Measurements from ENCODE around the gene PCAT7.
"Not testable (repeated sequence)": the region's sequence is repeated elsewhere in the genome, so short reads cannot be mapped to it uniquely, and the experiment has no call there.

PCAT7 gene

DNA sequence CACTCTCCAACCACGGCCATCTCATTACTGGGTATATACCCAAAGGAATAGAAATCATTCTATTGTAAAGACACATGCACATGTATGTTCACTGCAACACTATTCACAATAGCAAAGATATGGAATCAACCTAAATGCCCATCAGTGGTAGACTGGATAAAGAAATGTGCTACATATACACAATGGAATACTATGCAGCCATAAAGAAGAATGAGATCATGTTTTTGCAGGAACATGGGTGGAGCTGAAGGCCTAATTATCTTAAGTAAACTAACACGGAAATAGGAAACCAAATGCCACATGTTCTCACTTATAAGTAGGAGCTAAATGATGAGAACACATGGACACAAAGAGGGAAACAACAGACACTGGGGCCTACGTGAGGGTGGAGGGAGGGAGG, 9.4 kb downstream of the PCAT7 start:
- DNase-seq, result not testable (repeated sequence)

DNA sequence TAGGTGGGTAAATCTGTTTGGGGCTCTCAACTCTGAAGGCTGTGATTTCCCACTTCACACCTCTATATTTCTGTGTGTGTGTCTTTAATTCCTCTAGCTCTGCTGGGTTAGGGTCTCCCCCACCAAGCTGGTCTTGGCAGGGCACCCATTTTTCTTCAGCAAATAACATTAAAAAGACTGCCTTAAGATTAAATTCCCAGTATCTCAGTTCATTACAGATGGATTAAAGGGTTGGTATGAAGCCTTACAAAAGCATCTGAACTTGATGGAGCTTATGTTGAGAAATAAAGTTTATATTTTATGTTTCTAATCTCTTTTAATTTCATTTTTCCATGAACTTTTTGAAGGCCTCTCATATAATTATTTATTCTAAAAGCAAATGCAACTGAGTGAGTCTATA, 11.7 kb downstream of the PCAT7 start:
- DNase-seq, result no peak

DNA sequence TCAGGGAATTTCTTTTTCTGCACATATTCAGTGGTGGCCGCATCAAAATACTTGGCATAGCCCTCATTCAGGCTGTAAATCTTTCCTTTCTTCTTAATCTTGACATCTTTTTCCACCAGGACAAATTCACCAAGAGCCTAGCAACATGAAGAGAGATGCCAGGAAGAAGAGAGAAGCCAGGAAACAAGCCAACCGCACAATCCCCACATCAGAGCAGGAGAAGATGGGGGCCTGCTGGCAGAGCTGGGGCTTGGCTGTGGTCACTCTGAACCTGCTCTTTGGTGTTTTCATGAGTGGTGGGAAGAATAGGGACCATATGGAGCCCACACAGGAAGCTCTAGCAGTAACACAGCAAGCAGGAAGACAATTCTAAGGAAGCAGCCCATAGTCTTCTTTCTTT, 12.4 kb downstream of the PCAT7 start:
- no peak for DNase-seq

DNA sequence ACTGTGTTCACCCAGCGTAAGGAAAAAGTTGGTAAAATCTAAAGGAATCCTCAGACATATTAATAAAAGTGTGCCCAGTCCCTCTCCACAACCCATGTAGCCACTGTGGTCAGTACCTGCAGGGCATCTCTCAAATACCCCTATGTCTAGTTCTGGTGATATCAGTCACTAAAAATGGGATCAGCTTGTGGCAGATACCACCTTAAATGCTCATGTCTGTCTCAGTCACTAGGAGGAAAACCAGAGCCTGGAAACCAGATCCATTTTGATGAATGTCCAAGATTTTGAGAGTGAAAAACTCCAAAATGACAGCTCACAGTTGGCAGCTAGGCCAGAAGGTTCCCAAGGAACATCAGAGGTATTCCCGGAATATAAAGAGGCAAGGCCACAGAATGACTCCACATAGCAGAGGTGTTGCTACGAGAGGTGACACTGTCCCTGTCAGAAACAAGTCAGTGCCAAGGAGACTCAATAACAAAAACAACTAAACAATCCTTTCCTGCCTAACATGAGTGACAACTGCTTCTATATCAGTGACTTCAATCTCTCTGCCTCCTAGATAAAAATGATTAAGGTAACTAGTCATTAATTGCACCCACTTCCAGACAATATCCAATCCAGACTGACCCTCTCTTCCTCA, 13.5 kb downstream of the PCAT7 start:
- no peak for DNase-seq

DNA sequence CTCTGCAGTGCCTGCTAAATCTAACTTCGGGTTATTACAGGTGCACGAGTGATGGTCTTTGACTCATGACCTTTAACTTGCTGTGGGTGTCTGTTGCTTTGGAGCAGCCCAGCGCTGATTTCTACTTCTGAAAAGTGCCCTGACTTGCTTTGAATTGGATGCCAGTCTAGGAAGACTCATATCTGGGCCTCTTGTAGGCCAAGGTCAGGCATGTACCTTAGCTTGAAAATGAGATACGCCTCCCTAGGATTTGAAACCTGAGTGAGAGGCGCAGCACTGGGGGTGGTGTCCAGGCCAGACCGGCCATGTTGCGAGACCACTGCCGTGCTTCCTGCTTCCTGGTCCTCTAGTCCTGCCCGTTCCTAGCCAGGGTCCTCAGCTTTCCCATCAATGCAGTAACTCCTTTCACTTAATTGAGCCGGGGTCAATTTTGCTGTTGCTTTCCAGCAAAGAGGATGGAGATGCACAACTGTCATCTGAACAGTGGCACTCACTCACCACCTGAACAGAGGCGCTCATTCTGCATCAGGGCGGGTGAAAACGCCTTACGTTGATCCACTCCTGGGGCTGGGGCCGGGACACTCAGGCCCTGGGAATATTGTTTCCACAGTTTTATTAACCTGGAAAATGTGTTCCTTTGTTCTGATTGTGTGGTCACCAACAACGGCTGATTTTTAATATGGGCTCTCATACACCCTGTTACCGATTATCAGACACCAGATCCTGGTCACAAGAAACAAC, 14.3 kb downstream of the PCAT7 start:
- DNase-seq, result no peak

DNA sequence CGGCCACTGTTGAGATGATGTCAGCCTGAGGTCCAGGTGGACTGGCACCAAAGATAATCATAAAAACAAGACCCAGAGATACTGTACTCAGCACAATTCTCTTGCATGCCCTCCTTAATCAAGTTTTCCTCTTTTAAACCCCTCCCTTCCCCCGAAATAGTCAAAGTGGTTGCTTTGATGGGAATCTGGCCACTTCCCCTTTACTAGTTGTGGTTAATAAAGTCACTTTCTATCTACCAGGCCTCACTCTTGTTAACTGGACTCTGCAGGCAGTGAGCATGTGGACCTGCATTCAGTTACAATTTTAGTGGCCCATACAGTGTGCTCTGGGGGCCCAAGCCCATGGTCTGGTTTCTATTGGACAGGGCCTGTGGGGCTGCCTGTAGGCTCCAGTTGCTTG, 21.2 kb downstream of the PCAT7 start:
- DNase-seq, result no peak

DNA sequence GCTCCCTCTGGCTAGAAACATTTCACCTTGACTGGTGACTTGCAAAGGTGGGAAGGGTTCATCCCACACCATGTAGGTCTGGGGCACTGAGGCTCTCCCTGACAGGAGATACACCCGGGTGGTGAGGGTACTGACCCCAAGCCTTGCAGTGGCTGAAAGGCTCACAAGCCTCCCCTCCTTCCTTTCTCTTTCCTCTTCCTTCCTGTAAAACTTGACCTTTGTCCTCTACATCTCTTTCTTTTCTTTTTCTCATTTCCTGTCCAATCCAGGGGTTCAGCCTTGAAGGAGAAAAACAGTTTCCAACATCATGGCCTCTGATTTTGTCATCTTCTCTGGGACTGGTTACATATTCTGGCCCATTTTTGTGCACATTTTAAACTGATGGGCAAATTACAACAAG, 22.2 kb downstream of the PCAT7 start:
- DNase-seq, result no peak

DNA sequence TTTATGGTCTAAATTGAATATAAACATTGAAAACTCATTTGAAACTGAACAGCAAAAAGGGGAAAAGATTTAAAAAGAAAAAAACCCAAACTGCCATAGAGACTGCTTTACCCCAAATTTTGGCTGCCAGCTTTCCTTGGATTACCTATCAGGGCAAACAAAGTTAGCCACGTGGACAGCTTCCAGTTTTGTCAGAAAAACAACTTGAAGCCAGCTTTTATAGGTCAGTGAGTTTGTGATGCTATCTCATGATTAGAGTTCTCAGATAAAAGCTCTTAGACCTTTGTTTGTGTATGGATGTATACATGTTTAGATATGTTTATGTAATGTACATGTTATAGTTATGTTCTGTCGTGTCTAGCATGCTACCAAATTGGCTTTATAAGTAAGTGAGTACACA, 22.7 kb downstream of the PCAT7 start:
- DNase-seq, result no peak

DNA sequence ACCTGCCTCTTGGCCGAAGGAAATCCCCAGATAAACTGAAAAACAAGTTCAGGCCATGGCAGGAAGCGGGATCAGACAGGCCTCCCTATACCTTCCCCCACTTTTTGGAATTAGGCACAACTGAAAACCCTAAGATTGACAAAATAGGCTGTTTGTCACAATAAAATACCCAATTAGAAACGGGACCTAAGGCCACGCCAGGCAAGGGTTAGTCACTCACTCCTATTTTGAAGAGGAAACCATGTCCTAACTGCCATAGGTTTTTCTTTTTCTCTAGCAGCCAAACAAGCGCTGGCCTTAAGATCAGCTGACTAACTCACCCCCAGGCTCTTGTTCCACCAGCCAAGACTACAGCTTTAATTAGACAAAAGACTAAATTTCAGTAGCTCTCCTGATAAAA, 26.8 kb downstream of the PCAT7 start:
- no peak for DNase-seq

DNA sequence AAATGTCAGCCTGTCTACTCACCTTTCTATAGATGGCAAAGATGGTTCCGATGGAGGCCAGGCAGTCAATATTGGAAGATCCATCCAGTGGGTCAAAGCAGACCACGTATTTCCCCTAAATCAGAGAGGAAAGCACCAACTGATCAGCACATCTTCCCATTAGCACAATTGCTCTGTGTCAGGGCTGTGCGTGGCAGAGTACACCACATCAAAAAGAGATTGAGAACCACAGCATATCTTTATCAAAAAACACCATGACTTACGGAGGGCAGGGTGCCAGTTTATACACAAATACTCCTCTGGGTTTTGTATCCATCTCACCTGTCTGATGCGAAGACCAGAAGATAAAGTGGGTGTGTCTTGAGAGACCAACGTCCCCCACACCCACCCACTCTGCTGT, 29.7 kb downstream of the PCAT7 start:
- no peak for DNase-seq

DNA sequence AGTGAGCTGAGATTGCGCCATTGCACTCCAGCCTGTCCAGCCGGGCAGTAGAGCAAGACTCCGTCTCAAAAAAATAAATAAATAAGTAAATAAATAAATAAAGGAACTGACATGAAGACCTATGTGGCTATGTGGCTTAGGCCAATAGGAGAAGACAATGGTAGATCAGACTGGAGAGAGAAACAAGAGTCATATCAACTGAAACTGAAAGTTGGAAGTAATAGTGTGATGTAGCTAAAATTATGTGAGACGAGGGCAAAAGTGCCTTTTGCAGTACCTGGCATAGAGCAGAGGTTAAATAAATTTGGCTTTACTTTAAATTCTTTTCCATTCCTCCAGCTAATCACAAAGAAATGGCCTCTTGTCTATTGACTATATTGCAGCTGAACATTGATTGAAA, 31.4 kb downstream of the PCAT7 start:
- no peak for DNase-seq

DNA sequence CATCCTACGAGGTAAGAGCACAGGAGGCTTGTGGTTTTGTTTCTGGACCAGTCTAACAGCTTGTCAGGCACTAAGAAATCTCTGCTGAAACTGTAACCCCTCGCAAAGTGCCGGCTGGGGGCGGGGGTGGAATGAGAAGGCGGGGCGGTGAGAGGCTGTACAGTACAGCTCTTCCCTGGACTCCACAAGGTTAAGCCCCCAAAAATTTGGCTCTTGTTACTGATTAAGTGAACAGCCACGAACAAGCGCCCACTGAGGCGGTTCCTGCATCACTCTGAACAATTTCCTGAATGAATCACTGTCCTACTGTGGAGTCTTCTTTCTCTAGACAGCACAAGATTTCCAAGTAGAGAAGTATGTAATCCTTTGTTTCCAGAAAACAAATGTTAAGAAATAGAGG, 31.9 kb downstream of the PCAT7 start:
- no peak for DNase-seq

DNA sequence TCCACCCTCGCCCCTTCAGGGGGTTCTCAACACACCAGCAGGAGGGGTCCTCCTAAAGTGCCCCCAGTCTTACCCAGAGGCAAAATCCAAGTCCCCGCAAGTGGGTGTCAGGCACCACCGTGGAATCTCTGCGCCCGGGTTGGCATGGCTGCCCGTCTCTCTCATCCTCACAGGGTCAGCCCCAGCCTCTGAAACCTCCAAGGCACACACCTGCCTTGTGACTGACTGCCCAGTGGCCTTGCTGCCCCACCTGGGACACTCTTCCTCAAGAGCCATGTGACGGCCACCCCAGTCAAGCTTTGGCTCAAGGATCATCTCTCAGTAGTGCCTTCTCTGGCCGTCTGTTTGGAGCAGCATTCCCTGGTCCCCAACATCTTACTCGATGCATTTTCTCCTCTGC, 33.8 kb downstream of the PCAT7 start:
- no peak for DNase-seq

DNA sequence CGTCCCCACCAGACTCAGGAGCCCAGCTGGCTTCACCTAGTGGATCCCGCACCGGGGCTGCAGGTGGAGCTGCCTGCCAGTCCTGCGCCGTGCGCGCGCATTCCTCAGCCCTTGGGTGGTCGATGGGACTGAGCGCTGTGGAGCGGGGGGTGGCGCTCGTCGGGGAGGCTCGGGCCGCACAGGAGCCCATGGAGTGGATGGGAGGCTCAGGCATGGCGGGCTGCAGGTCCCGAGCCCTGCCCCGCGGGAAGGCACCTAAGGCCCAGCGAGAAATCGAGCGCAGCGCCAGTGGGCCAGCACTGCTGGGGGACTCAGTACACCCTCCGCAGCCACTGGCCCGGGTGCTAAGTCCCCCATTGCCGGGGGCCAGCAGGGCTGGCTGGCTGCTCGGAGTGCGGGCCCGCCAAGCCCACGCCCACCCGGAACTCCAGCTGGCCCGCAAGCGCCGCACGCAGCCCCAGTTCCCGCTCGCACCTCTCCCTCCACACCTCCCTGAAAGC, 36.2 kb downstream of the PCAT7 start:
- not testable (repeated sequence) for DNase-seq

DNA sequence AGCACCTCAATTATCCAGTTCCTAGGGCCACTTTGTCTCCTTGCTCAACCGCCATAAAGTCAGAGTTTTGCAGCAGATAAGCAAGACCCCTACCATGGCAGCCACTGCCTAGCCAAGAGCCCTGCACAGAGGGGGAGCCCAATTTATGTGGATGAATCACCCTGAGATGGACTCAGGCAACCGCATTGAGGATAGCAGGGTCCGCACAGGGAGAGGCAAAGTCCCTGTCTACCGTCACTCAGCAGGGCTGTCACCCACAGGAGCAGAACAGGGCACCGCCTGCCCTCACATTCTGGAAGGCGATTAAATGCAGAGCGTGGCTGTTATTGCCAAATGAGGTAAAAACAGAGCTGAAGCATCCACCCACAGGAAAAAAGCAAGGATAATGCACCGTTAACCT, 37.0 kb downstream of the PCAT7 start:
- no peak for DNase-seq

DNA sequence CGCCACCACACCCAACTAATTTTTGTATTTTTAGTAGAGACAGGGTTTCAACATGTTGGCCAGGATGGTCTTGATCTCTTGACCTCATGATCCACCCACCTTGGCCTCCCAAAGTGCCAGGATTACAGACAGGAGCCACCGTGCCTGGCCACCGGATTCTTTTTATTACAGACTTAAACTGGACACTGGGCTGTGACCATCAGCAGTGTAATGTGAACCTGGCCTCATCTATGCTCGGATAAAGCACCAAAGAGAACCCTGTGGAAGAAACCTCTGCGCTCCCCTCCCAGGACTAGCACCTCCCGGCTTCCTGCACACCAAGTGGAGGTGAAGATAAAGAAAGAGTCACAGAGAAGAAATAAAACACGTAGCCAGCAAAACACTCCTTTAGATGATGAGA, 37.8 kb downstream of the PCAT7 start:
- DNase-seq, result not testable (repeated sequence)

DNA sequence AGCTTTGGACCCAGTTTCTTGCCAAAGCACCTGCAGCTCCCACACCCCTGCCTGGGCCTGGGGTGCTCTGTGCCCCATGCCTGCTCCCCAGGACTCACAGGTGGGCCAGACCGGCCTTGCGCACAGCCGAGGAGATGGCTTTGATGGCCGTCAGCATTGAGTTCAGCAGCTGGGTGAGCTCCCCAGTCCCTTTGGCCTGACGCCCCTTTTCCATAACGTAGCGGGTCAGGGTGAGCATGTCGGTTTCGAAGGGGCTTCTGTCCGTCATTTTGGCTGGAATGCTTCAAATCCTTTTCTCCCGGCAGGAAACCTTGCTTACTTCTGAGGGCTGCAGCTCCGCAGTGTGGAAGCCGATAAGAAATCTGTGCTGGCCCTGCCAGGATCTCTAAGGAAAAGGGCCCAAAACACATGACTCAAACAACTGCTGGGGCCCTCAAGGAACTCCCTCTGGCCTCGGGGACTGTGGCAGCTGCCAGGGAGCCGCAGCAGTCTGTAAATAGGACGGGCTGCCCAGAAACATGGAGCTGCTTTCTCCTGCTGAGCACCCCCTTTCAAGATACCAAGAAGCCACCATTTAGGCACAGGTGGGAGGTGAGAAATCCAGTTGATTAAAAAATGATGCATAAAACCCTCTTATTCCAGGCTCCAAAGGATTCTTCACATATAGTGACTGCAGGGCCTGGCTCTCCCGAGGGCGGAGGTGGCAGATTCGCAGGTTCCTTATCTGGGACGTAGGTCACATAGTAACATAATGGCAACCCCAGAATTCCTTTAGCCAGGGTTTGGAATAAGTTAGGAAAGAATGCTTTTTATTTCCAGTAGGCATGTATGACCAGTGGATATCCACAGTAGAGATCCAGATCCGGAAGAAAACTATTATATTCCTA, 38.8 kb downstream of the PCAT7 start, which contains the start of gene FBP2:
FBP2 (minus strand) TSS at position 366 of the 887 bp plus-strand sequence; CDS start at position 268, 98 bp downstream.
- DNase-seq, result no peak

DNA sequence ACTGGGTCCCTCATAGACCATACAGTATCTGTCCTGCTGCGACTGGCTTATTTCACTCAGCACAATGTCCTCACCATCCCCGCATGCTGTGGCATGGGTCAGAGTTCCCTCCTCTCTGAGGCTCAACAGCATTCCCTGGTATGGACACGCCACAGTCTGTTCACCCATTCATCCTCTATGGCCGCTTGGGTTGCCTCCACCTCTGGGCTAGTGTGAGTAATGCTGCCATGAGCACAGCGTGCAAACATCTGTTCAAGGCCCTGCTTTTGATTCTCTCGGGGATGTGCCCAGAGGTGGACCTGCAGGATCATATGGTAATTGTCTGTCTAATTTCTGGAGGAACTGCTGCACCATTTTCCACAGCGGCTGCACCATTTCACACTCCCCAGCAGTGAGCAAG, 44.2 kb downstream of the PCAT7 start:
- no peak for DNase-seq

DNA sequence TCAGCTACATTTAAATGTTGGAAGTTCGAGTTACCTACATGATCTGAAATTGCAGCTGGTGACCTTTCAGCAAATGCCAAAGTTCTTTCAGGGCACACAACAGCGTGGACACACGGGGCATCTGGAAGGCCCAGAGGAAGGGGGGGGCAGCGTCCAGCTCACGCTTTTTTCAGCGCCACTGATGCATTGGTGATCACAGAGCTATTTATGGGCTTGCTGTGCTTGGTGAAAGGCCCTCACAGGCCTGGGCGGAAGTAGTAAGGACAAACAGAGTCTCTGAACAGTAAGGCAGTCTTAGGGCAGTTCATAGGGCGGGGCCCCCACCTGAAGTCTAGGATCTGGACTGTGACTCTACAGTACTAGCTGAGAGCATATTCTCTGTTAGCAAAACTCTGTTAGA, 45.4 kb downstream of the PCAT7 start:
- no peak for DNase-seq

DNA sequence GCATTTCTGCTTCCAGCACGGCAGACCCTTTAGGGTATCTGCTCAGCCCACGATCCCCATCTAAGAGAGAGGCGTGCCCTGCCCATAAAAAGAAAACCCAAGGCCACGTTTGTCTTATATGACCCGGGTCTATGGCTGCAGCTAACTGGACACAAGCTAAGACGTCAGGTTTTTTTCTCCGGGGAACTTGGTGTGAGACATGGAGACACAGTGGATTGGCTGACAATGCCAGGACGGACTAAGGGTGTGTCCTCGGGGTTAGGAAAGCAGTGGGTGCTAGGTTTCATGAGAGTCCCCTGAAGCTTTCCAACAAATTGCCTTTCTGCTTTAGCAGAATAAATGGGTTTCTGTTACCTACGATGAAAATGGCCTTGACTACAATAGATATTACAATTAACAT, 45.8 kb downstream of the PCAT7 start:
- no peak for DNase-seq

DNA sequence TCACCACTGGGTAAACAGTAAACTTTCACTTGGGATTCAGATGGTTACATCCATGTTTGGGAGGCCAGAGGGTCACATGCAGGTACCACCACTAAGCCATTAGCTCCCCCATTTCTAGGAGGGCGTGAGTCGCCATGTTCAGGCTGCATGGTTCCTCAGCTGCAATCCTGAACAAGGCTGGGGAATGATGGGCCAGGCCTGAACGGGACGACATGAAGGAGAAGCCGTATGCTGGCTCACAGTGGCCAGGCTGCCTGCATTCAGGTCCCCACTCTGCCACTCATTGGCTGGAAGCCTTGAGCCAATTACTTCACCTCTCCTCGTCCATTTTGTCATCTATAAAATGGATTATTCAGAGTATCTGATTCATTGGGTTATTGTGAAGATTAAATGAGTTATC, 47.8 kb downstream of the PCAT7 start:
- DNase-seq, result no peak

DNA sequence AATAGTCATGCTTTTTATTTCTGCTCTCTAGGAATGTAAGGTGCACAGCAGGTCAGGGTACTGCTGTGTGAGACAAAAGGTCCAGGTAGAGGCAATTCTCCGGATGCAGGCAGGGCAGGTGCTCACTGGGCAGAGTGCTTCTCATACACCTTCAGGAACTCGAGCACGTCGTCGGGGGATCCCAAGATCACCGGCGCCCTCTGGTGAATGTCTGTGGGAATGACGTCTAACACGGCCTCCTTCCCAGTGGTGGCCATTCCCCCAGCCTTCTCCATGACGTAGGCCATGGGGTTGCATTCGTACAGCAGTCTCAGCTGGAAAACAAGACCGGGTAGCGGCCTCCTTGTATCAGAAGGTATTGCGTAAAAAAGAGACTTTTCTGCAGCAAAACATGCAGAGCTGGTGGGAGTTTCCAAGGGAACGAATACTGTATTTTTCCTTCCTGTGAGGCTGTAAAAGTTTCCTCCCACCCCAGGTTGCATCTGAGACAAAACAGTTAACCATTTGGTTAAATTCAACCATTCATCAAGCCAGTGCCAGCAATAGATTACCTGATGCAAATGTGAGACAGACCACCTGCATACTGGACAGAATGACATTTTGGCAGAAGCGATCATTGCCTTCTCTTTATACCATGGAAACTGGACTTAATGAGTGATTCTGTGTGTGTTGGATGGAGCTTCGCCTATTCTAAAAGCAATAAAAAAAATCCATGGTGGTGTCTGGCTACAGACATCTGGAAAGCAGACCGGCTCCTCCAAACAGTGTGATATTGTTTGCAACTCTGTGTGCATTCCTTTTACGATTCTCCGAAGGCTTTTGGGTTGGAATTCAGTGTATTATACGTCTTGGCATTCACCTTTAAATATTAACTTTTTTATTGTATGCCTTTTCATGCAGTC, 48.6 kb downstream of the PCAT7 start:
- no peak for DNase-seq
